NCI-H2107 treated with DMSO at 0.1 percent for 48 hours (cell line): Measurements from ENCODE around the gene MUS81.
A peak's percentile ranks its signal among the peaks of the same experiment; 100 is the strongest.
"Not testable (repeated sequence)": the region's sequence is repeated elsewhere in the genome, so short reads cannot be mapped to it uniquely, and the experiment has no call there.

Source experiments
- DNase-seq: peaks from one replicate; lab custom pipeline; 2025; ENCODE audit not compliant: unreplicated experiment; lab: John Stamatoyannopoulos, UW

MUS81 gene

GRCh38 chr11:65844231-65844872 lies 15.9 kb upstream of the MUS81 start:
- DNase-seq, result no peak

GRCh38 chr11:65847746-65848145 lies 12.5 kb upstream of the MUS81 start:
- DNase-seq, result no peak

DNA sequence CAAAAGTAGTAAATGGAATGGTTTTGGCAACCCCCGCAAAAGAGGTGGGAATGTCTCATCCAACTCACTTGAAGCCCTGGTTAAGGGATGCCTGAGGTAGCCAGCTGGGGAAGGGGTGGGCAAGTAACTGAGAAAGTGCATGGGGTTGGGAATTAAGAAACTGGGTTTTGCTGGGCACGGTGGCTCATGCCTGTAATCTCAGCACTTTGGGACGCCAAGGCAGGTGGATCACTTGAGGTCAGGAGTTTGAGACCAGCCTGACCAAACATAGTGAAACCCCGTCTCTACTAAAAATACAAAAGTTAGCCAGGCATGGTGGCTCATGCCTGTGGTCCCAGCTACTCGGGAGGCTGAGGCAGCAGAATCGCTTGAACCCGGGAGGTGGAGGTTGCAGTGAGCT lies 11.5 kb upstream of the MUS81 start:
- not testable (repeated sequence) for DNase-seq

GRCh38 chr11:65849366-65849765 lies 10.9 kb upstream of the MUS81 start:
- no peak for DNase-seq

DNA sequence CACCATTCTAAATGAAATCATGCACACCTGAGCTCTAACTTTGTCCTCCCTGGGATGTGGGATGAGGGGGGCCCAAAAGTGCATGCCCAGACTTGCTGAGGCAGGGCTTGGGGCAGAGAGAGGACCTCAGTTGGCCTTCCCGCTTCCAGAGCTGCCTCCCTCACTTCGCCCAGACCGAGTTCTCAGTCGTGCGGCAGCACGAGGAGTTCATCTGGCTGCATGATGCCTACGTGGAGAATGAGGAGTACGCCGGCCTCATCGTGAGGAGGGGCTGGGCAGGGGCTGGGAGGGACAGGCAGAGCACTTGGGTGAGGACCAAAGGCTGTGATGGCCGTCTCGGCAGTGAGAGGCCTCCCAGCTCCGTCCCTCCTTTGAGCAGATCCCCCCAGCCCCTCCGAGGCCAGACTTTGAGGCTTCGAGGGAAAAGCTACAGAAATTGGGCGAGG lies 10.4 kb upstream of the MUS81 start:
- no peak for DNase-seq

DNA sequence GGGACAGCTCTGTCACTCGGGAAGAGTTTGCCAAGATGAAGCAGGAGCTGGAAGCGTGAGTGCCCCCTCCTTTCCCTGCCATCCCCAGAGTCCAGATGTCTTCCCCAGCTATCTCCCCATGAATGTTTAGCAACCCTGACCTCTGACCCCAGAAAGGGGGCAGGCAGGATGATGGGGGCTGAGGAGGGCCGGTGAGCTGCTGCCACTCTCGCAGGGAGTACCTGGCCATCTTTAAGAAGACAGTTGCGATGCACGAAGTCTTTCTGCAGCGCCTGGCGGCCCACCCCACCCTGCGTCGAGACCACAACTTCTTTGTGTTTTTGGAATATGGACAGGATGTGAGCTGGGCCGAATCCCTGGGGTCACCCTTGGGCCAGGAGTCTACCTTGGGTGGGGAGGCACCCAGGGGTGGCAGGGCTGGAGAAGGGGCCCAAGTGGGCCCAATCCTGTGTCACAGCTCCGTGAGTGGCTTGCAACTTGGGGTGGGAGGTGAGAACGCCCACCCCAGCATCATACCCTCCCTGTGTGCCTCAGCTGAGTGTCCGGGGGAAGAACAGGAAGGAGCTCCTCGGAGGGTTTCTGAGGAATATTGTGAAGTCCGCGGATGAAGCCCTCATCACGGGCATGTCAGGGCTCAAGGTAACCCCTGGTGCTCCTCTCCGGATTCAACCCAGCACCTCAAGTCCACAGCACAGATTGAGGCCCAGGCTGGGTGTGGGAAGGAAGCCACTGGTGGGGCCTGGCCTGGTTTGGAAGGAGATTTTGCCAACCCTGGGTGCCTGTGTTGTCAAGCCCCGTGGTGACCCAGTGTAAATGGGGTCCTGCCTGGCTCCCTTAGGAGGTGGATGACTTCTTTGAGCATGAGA lies 9.8 kb upstream of the MUS81 start:
- DNase-seq, result no peak

DNA sequence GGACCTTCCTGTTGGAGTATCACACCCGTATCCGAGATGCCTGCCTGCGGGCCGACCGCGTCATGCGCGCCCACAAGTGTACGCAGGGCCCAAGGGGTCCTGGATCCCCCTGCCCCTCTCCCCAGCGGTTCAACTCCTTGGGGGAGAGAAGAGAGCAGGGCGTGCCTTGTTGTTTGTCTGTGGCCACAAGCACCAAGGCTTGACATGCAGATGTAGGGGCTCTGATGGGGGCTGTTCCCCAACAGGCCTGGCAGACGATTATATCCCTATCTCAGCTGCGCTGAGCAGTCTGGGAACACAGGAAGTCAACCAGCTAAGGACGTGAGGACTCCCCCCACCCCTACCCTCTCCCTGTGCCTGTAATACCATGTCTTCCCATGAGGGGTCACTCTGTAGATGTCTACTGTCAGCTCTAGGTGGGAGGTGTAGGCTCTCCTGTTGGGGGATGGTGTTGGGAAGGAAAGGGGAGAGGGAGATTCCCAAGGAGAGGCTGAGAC lies 9.1 kb upstream of the MUS81 start:
- no peak for DNase-seq

- no peak for DNase-seq
Measured at GRCh38 chr11:65851811-65852507, 8.3 kb upstream of the MUS81 start.

- no peak for DNase-seq
Measured at GRCh38 chr11:65852508-65853245, 7.6 kb upstream of the MUS81 start.

- no peak for DNase-seq
Measured at GRCh38 chr11:65853246-65853979, 6.8 kb upstream of the MUS81 start.

DNA sequence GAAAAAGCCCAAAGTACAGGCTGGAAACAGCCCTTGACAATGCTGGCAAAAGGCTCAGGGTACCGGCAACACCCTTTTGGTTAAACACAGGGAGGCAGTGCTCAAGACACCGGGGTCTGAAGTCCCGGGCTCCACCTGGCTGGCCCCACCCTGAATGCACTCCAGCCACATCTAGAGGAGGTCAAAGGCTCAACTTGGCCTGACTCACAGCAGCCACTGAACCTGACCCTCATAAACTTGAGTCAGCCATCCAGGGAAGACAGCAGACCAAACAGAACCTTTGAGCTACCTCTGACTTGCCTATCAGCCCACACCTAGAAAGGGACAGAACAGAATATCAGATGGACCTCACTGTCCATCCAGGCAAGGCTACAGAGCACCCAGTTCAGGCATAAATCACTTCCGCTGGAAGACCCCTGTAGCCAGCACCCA lies 6.1 kb upstream of the MUS81 start:
- DNase-seq, result no peak

DNA sequence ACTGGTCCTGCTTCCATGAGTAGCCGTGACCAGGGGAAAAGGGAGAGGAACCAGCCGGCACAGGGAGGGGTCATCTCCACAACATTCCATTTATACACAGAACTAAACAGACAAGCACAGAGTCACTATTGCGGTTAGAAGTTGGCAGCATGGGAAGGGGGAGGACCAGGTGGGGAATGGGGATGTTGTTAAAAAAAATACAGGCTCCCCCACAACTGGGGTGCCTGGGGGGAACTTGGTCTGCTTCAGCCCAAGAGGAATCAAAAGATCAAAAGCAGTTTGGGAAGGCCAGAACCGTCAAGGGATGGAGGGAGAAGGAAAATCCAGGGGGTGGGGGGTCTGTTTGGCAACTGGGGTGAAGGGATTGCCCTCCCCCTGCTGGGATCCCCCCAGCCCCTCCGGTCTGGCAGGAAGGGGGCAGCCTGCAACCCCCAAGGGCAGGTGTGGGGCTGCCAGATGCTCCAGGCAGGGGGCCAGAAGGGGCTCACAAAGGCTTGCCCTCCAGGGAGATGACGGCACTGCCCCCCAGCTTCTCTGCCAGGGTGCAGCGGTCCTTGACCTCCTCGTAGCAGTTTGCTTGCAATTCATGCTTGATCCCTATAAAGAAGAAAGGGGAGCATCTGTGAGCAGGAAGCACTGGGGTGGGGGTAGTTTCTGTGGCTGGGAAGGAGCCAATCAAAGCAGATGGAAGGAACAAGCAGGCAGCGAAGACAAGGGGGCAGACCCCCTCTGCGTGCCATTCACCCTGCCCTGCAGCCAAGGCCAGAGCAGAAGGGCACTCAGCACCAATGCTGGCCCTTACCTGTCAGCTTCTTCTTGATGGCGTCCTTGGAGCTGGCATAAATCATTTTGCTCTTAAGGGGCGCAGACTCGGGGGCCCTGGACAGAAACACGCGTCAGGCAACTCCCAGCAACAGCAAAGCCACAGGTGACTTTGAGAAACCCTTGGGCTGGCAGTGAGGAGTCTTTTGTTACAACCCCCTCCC lies 5.1 kb upstream of the MUS81 start:
- DNase-seq, result no peak

- DNase-seq, result no peak
Measured at GRCh38 chr11:65855927-65856363, 4.3 kb upstream of the MUS81 start.

DNA sequence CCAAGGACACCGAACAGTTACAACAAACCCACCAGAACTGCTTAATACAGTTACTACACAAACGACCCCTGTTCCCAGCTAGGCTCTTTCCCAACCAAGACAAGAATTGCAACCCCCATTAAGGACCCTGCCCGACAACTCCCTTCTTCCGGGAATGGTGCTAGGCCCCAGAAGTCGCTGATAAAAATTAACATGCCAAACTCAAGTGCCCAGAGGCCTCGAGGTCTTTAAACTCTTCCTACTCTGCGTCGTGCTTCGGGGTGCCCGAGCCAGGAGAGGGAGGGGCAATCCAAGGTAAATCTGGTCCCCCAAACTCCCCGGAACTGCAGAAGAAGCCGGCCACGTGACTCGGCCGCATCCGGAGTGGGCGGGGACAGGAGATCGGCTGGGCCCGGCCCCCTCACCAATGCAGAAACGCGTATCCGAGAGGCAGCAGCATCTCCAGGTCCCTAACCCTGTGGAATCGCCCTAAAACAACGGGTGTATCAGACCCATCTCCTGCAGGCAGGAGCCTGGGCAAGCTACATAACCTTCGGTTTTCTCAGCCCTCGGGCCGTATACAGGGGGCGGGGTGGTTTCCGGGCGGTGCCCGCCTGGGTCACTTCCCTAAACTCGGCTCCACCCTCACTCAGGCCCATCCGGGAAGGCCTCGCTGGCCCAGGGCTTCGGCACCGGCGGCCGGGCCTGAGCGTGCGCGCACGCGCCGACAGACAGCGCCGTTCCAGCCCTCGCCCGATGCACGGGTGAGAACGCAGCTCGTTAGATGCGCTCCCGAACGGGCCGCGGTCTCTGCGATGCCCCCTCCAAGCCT lies 3.3 kb upstream of the MUS81 start:
- DNase-seq, result no peak

DNA sequence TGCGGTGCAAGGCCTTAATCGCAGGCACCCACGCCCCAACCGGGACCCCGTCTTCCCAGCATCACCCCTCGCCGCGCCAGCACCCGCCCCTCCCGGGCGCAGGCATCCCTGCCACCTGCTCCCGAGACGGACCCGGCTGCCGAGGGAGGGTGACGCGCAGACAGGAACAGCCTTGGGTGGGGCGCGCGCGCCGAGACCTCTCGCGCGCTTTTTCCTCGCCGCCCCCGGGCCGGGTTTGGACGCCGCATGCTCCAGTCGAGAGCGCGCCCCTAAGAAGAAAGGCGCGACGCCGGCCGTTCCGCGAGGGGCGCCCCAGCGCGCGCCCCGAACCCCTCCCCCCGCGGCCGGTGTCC lies 2.8 kb upstream of the MUS81 start:
- DNase-seq, result no peak

DNA sequence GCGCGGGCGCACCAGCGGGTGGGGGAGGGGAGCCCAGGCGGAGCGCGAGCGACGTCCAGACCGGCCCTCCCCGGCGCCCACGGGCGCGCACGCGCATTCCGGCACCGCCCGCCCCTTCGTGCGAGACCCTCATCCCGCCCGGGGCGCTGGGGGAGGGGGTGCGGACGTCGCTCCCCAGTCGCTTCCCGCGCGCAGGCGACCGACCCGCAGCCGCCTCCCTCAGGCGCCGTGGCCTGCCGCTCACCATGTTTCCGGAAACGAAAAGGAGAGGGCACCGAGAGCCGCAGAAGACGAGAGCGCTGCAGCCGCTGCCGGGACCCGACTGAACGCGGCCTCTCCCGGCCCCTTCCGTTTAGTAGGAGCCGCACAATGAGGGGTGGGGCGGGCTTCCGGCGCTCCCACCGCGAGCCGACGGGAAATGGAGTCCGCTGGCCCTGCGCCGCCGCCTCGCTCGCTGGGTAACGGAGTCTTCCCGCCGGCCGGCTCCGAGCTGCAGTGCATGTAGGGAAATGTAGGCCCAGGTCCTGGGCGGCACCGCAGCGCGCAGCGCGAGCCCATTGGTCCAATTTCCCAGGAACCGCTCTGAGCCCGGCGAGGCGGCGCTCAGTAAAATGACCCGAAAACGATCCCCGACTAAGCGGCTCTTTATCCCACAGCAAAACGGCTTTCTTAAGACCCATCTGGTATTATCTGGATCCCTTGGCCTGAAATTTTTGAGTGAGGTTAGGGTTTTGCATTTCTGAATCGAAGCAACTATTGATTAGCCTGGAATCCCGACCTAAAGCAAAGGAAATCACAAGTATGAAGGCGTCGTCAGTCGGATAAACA lies 2.2 kb upstream of the MUS81 start, which contains the start of gene CFL1:
Gene CFL1, minus strand, starts transcription at position 328 of the 828 bp plus-strand sequence. Its CDS starts 81 bp downstream, at position 247.
- peak; percentile 80 for DNase-seq

GRCh38 chr11:65858681-65859087 lies 1.5 kb upstream of the MUS81 start:
- DNase-seq, result no peak
